NCI-H524 (cell line): ENCODE results near the gene FAM177B.

Experiments used
- DNase-seq, 2 experiments: peaks; one replicate each; lab custom pipeline; 2025; lab: John Stamatoyannopoulos, UW

Gene FAM177B

DNA sequence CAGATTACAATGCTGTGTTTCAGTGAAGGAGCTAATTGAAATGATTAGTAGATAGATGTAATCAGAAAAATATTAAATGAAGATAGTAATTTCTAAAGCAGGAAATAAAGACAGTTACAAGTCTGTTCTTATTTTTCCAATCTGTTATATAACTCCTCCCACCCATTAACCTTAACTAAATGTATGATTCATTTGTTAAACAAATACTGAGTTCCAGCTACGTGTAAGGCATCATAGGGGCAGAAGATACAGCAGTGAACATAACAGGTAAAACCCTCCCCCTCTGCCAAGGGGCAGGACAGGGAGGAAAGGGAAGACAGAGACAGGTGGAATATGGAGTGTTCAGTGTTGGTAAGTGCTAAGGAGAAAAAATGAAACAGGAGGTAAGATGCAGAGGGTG is at the start of gene FAM177B:
TSS of gene FAM177B (plus strand) at position 231 of the 400 bp plus-strand sequence. CDS start 9,344 bp downstream, outside the sequence.
- no peak for DNase-seq

DNA sequence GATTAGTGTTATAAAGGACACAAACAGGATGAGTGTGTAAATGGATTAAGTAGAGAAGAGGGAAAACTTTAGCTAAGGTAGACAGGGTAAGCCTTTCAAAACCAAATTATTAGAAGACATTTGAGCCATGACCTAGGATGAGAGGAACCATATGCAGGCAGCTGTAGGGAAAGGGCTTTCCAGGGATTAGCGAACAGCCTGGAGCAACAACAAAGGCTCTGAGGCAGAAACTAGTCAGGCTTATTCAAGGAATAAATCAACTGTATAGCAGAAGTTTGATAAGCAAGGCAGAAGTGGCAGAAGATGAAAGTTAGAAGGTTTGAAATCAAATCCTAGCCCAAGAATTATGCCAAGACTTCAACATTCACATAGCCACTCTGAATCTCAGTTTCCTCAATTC is 46.0 kb upstream of the FAM177B start:
- peak; percentile 10 to 41 for DNase-seq

DNA sequence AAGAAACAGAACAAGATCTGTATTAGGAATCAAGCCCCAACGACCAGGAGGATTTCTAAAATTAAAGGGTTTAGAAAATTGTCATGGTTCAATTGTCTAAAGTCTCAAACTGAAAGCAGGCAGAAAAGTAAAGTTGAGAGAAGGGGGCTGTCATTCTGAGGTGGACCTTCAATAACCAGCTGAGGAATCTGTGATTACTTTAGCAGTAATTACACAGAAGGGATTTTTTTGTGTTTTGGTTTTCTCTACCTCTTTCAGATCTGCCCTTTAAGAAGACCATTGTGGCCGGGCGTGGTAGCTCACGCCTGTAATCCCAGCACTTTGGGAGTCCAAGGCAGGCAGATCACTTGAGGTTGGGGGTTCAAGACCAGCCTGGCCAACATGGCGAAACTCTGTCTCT is 42.1 kb upstream of the FAM177B start:
- no peak for DNase-seq

DNA sequence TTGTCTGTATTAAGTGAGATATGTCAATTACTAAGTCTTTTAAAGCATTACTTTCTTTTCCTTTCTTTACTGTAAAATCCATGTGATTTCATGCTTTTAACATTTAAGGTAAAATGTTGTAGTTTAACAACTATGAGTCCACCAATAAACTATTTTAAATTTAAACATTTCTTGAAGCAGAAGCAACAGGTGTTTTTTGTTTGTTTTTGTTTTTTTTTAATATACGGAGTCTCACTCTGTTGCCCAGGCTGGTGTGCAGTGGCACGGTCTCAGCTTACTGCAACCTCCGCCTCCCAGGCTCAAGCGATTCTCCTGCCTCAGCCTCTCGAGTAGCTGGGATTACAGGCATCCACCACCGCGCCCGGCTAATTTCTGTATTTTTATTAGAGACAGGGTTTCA is 40.3 kb upstream of the FAM177B start:
- no peak for DNase-seq

DNA sequence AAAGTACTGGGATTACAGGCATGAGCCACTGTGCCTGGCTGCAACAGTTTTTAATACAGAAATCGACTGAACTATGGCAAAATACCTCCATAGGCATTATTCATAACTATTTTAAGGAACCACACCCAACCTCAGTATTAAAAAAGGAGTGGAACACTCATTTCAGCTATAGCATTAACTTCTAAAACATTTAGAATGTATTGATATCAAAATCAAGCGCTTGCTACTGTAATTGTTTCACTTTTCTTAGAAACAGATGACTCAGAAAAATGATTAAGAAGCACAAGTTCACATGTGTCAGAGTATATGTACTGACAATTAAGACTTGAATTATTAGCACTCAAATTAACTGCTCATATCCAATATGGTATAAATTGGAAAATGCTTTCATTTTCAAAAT is 39.8 kb upstream of the FAM177B start:
- DNase-seq = no peak

DNA sequence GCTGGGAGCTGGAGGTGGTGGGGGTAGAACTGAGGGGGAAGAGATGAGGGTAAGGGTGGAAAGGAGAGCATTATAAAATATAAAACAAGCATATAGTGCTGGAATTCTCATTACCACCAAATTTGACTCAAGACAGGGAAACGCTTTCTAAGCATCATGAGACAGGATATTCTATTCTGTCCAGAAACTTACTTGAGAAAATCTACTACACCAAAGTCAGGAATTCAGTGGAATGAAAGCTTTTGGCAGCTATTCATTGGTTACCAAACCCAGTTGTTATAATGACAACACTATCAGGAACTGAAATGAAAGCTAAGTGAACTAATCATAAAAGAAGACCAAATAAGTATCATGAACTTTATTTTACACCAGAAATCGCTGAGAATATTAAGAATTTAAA is 39.2 kb upstream of the FAM177B start:
- DNase-seq = no peak

DNA sequence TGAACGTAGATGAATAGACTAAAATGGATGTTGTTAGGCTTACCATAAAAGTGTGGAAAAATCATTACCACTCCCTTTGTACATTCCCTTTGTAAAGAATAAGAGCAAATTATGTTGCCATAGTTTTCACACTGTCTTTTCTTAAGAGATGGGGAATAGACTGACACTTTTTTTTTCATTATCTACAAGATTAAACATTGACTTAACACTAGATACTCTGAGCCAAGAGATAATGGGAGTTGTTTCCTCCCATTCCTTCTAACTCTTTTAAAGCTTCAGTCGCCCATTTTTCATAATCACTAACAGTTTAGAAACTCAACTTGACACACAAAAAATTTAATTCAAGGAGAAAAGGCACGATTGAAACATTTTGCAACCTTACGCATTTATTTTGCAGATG is 34.8 kb upstream of the FAM177B start:
- DNase-seq = no peak

DNA sequence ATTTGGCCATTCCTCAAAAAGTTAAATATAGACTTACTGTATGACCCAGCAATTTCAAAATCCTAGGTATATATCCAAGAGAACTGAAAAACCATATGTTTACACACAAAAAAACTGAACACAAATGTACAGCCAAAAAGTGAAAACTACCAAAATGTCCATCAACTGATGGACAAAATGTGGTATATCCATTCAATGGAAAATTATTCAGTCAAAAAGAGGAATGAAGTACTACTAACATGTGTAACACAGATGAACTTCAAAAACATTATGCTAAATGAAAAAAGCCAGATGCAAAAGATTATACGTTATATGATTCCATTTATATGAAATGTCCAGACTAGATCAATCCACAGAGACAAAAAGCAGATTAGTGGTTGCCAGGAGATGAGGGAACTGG is 32.7 kb upstream of the FAM177B start:
- DNase-seq = no peak

DNA sequence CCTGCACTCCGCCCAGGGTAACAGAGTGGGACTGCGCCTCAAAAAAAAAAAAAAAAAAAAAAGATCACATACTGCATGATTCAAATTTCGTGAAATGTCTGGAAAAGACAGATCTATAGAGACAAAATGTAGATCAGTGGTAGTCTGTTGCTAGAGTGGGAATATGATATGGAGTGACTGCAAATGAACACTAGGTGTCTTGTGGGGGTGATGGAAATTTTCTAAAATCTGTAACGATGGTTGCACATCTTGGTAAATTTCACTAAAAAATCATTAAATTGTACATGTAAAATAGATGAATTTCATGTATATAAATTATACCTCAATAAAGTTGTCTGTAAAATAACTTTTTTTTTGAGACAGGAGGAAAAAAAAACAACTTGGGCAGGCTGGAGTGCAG is 30.2 kb upstream of the FAM177B start:
- no peak for DNase-seq

DNA sequence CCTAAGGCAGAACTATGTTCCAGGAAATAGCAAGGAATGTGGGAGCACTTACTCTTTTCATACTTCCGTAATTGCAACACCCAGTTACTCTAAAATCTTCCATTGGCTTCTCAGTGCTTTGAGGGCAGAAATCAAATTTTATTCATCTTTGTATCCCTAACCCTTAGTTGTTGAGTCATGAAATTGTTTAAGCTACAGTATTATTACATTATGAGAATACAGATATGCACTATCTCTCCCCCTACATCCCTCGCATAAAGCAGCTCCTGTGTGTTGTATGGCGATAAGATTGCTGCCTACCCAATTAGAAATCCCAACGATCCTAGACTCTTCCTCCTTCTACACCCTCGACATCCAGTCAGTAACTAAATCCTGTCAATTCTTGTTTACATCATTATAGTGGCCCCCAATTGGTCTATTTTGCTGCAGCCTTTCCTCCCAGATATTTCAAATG is 27.3 kb upstream of the FAM177B start:
- DNase-seq = no peak

DNA sequence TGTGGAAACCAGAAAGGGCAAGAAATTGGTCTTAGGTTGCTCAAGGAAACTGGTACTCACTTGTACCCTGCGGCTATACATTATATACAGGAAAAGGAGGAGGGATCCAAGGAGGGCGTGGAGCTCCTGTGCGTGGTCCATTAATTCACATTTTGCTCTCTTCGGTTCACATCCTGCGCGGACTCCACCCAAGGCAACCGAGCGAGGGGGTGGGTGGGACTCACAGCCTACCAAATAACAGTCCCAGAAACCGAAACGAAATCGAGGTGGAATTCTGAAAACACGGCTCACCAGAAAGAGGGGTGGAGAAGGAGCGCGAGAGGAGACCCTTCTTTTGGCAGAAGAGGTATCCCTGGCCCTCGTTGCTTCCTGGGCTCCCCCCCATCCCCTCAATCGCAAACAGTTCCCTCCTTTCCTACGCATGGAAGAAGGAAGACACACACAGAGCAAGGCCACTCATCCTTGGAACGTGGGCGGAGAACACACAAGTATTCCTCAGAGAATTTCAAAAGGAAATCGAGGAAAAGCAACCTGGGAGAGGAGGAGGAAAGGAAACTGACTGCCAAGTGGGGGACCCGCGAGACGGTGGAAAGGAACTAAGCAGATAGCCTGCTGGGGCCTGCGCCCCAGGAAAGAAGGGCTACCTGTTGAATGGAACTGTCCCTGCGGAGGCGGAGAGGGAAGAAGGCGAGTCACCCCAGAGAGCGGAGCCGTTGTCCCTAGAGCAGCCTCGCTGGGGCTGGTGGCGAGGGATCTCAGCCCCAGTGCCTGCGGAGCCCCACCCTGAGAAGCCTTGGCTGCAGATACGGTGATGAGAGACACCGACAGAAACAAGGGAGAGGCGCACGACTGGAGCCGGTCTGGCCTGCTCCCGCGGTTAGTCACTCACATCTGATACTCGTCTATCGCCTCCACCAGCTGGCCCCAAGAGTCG is 25.4 kb upstream of the FAM177B start:
- DNase-seq = peak; percentile 49 to 51

DNA sequence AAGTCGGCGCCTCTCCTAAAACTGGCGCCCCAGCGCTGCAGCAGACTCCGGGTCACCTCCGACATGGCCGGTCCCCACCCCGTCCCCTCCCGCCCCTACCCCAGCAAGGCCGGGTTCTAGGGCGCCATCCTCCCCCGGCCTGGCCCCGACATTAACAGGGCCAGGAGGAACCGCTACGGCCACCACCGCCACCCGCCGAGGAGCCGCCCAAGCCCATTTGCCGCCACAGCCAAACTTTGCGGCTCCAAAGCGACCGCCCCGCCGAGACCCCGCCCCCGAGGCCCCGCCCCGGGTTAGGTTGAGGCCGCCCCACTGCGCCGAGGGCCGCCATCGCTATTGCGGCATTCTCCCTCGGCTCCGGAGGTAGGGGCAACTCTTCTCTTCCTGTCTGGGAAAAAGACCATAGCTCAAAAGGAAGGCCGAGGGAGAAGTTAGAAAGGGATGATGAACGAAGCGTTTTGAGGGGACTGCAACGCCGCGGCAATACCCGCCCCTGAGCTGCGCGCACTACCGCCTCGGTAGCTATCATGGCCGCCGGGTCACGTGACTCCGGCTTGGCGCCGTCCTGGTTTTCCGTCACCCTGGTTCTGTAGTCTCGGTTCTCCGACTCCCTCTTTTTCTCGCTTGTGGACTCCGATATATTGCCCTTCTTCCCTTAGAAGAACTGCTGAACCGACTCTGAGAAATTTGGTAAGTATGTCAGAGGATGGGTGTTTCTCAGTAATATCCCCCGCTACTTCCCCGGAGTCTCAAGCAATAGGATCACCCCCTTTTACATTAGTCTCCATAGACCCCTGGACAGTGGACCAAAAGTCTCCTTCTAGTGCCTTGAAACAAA is 24.5 kb upstream of the FAM177B start, which contains the start of the genes AIDA and BROX:
TSS of gene AIDA (minus strand) at position 239 of the 838 bp plus-strand sequence. CDS start at position 65, 174 bp downstream.
TSS of gene BROX (plus strand) at position 312 of the 838 bp plus-strand sequence. CDS start 3,136 bp downstream, outside the sequence.
- DNase-seq = peak; percentile 76 to 77

DNA sequence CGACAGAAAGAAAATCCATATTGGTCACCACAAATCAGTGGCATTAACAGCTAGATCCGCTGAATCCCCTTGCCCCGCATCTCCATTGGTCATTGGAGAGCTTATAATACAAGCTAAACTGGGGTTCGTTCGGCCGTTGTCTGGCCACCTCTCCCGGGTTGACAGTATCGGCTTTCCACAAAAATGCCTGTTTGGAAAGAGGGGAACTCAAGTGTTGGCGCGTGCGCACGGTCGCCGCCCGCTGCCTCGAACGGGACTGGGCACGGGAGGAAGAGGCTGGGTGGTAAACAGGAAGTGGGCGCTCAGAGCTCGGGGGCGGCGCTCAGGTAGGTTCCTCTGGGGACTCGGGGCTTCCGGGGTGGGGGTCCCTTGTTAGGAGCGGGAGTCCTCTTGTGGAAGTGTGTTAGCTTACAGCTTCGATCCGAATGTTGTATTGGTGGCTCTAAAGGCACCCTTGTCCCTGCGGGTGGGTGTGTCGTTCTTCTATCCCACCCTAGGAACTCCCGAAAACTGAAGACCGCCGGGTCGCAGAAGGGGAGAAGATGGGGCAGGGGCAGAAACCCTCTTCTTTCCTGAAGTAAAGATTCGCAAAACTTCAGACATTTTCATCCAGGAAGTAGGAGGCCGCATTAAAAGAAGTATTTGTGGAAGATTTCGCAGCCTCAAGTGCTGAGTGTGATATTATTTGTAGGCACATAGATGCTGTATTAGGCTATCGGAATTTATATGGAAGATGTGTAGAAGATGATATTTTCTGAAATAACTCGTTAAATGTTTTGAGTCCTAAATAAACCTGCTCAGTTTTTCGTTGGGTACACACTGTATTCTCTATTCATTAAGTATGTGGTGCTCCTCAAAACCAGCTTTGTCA is 23.7 kb upstream of the FAM177B start:
- DNase-seq = peak; percentile 89 to 95

DNA sequence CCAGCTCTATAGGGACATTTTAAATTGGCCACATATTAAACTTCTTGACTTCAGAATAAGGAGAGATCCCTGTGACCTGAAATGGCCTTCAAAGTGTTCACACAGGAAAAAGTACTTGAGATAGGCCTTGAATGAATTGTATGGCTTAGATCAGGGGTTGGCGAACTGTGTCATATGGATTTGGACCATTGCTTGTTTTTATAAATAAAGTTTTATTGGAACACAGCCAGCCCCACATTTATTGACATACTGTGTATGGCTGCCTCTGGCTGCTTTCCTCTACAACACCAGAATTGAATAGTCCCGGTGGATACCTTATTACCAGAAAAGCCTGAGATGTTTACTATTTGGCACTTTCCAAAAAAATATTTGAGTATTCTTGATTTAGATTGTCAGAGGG is 20.6 kb upstream of the FAM177B start:
- DNase-seq = no peak

DNA sequence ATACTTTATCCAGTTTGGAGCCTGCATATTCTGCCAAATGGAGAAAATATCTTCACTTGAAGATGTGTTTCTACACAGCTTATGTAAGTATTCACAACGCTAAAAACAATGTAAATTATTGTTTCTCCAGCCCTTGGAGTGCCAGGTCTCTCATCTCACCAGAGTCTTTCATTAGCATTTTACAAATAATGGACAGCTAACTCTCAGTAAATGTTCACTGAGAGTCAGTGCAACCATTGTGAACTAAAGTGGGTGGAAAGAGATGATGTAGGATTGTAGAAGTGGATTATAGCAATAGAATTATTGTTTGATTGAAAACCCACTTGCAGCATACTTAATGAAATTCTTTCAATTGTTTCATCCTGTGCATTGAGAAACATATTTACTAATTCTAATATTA is 8.3 kb upstream of the FAM177B start:
- DNase-seq = no peak

DNA sequence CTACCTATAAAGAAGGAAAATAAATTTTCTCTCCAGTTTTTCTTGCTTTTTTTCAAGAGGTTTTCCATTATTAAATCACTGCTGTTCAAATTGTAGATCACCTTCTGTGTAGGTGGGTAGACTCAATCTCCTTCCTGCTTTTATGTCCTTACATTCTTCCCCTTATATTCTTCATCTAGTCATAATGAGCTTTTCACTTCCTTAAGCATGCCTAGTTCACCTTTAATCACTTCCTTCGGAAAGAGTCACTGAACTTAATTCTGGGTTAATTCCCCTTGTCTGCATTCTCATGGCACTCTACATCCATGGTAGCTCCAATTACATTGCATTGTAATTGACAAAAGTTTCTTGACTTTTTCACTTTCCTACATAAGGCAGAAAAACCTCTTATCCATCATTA is 6.1 kb upstream of the FAM177B start:
- DNase-seq = no peak

DNA sequence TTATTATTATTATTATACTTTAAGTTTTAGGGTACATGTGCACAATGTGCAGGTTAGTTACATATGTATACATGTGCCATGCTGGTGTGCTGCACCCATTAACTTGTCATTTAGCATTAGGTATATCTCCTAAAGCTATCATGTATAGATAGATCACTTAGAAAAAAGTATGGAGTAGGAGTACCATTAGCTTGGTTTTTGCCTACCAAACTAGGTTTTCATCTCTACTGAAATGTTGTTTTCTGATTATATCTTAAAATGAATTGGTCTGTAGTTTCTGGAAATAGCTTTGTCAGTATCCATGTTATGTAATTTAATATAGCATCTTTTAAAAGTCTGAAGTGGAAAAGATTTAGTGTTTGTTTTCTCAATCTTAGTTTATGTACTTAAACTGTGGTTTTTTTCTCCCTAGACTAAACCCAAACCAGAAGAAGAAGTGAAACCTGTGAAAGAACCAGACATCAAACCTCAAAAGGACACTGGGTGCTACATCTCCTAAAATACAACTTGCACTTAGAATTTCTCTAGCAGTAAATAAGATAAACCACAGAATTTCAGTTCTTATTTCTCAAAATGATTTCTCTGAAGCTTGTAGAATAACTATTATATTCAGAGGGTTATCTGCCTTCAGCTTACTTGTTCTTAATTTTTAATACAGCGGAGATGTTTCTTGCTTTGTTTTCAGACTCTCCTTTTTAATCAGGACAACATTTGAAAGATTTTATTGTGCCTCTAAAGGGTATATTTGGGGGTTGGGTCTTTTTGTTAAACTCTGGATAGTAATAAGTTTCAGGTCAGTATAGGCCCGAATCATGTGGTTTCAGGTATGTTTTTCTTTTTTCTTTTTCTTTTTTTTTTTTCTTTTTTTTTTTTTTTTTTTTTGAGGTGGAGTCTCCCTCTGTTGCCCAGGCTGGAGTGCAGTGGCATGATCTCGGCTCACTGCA is 4.5 kb upstream of the FAM177B start:
- no peak for DNase-seq

DNA sequence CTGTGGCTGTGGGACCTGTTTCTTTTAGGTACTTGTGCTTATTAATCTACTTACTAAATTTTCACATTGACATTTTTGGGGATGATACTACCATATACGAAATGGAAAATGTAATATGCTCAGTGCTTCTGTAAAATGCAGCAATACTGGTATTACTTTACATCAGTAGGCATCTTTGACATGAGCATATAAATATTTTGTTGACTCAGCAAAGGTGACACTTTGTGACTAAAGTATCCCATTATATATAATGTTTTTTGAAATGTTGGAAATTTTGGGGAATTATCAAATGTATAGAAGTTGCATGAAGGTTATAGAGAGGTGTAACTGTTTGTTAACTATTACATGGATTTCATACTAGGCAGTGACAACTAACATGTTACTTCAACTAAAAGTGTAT is 2.3 kb upstream of the FAM177B start:
- no peak for DNase-seq

DNA sequence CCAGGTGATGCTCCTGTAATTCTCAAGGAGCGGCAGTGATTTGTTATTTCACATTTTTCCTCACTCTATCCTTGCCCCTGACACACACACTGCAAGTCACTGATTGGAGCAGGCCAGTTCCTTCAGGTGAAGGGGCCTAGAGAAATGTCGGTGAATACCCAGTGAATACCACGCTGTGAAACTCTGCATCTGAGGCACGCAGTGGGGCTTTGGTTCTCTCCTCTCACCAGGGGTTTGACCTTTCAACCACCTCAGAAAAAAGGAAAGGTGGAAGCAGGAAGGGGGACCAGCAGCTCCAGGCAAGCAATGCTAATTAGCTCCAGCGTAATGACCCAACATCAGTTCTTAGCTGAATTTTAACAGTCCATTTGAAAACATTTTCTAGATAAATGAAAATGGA is 532 bp upstream of the FAM177B start:
- DNase-seq = no peak

DNA sequence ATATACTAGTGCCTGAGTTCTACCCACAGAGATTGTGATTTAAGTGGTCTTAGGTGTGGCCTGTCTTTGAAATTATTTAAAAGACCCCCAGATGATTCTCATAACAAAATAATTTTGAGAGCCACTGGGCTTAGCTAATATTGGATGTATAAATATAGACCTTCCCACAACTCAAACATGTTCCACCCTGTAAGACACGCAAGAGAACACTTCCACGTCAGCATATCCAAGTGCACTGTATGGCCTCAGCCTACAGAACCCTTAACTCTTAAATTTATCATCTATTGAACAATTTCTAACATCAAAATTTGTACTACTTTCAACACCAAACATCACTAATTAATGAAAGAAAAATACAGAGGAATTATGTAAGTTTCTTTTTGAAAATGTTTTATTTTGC is 2.5 kb downstream of the FAM177B start:
- no peak for DNase-seq
